GM21737 (cell line): ENCODE data around the gene PRIMPOL.
"Not testable (repeated sequence)": the region's sequence is repeated elsewhere in the genome, so short reads cannot be mapped to it uniquely, and the experiment has no call there.

Experiments
- ATAC-seq: cut with Tn5 transposase; IDR thresholded peaks from one replicate; pipeline ENCODE4 v1.9.1; 2021; ENCODE audit warnings: mild to moderate bottlenecking, moderate library complexity; ENCODE audit not compliant: unreplicated experiment

Gene PRIMPOL

GRCh38 chr4:184649026-184649970 is at the start of gene PRIMPOL, which contains the start of gene CASP3:
TSS of gene PRIMPOL (plus strand) at chr4:184649738. CDS start at chr4:184657141, 7,403 bp downstream.
TSS of gene CASP3 (minus strand) at chr4:184649447. CDS start at chr4:184638453, 10,994 bp downstream.
- peak; percentile 87 for ATAC-seq

DNA sequence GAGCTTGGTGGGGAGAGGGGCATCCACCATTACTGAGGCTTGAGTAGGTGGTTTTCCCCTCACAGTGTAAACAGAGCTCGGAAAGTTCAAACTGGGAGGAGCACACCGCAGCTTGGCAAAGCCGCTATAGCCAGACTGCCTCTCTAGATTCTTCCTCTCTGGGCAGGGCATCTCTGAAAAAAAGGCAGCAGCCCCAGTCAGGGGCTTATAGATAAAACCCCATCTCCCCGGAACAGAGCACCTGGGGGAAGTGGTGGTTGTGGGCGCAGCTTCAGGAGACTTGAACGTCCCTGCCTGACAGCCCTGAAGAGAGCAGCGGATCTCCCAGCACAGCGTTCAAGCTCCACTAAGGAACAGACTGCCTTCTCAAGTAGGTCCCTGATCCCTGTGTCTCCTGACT is 48.6 kb upstream of the PRIMPOL start:
- ATAC-seq: not testable (repeated sequence)

DNA sequence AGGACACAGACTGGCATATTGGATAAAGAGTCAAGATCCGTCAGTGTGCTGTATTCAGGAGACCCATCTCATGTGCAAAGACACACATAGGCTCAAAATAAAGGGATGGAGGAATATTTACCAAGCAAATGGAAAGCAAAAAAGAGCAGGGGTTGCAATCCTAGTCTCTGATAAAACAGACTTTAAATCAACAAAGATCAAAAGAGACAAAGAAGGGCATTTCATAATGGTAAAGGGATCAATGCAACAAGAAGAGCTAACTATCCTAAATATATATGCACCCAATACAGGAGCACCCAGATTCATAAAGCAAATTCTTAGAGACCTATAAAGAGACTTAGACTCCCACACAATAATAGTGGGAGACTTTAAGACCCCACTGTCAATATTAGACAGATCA is 46.7 kb upstream of the PRIMPOL start:
- not testable (repeated sequence) for ATAC-seq

- not testable (repeated sequence) for ATAC-seq
These were observed 42.1 kb upstream of the PRIMPOL start for GRCh38 chr4:184607429-184607828.

GRCh38 chr4:184612074-184612473 is 37.5 kb upstream of the PRIMPOL start:
- ATAC-seq: no peak

- ATAC-seq: no peak
These were observed 36.1 kb upstream of the PRIMPOL start for GRCh38 chr4:184613405-184613804.

DNA sequence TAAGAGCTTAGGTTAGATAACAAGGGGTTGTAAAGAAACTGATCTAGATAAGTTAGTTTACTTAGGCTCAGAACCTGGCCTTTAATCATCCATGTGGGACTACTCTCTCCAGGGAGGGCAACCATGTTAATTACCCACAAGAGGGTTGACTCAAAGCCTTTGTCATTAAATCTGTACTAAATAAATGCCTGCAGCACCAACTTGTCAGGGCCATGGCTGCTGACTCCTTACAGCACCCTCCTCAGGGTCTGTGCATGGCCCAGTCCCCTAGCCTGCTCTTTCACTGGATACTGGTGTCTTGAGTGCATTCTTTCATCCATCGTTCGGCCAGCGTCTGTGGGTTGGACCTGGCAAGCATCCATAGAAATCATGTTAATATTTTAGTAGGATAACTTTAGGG is 35.0 kb upstream of the PRIMPOL start:
- no peak for ATAC-seq

GRCh38 chr4:184616168-184616567 is 33.4 kb upstream of the PRIMPOL start:
- not testable (repeated sequence) for ATAC-seq

- ATAC-seq: peak; percentile 86
These were observed 32.6 kb upstream of the PRIMPOL start for GRCh38 chr4:184616633-184617551.

DNA sequence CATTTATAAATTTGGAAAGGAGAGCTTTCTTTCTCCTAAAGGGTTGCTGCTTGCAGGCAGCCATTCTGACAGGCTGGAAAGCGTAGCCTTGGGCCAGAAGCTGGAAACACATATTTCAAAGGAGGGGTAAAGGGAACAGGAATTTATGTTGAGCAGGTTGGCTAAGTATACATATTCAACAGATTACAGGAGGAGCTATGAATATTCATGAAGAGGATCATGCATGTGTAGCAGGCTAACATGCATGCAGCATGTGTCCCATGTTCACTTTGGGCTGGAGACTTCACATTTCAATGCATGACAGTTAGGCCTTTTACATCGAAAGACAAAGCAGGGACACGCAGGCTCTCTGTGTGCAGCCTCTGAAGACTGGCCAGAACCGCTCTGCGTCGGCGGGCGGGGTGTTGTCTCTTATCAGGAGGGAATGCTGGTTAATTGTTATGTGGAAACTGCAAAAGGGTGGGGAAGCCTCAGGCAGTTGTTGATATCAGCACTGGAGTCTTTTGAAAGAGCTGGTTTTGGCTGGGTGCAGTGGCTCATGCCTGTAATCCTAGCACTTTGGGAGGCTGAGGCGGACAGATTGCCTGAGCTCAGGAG is 31.8 kb upstream of the PRIMPOL start:
- no peak for ATAC-seq

- ATAC-seq: no peak
These were observed 29.2 kb upstream of the PRIMPOL start for GRCh38 chr4:184620212-184620867.

DNA sequence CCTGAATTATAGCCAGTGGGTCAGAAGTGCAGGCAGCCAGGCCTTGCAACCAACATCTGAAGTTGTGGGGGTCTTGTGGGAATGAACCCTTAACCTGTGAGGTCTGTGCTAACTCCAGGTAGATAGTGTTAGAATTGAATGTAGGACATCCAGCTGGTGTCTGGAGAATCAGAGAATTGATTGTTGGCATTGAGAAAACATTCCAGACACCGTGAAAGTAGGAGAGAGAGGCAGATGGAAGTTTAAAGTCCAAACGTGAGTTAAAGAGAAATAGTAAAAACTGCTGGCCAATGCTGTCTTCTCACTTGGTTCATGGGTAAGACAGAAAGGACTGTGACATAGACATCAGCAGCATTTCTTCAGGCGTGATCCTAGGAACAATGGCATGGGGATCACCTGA is 28.0 kb upstream of the PRIMPOL start:
- no peak for ATAC-seq

GRCh38 chr4:184624504-184624903 is 25.0 kb upstream of the PRIMPOL start:
- not testable (repeated sequence) for ATAC-seq

GRCh38 chr4:184624972-184625554 is 24.5 kb upstream of the PRIMPOL start:
- no peak for ATAC-seq

DNA sequence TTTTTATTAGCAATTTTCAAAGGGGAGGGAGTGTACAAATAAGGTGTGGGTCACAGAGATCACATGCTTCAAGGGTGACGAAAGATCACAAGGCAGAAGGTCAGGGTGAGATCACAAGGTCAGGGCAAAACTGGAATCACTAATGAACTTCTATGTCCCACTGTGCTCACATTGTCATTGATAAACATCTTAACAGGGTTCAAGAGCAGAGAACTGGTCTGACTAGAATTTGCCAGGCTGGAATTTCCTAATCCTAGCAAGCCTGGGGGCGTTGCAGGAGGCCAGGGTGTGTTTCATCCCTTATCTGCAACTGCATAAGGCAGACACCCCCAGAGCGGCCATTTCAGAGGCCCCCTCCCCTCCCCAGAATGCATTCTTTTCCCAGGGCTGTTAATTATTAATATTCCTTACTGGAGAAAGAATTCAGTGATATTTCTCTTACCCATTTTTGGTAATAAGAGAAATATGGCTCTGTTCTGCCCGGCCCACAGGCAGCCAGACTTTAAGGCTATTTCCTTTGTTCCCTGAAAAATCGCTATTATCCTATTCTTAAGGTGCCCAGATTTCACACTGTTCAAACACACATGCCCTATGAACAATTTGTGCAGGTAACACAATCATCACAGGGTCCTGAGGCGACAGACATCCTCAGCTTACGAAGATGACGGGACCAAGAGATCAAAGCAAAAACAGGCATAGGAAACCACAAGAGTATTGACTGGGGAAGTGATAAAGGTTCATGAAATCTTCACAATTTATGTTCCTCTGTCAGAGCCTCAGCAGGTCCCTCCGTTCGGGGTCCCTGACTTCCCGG is 23.5 kb upstream of the PRIMPOL start:
- ATAC-seq: not testable (repeated sequence)

GRCh38 chr4:184628103-184628502 is 21.4 kb upstream of the PRIMPOL start:
- ATAC-seq: no peak

- ATAC-seq: no peak
These were observed 16.7 kb upstream of the PRIMPOL start for GRCh38 chr4:184632842-184633241.

- ATAC-seq: no peak
These were observed 14.2 kb upstream of the PRIMPOL start for GRCh38 chr4:184635381-184635780.

- ATAC-seq: no peak
These were observed 13.4 kb upstream of the PRIMPOL start for GRCh38 chr4:184636144-184636543.
